Thymus (tissue), 11 donors: Measurements from ENCODE around the gene AAGAB. TPM values are rescaled to one million over a fixed set of nuclear protein-coding genes. Genes with fewer than 3 reads are reported as not detected.

Source experiments
- DNase-seq, 9 donors: peaks; one replicate each; pipeline ENCODE4 v3.0.0-alpha.2; 2013; ENCODE audit warnings: low spot score in 9 of 9, low read depth in 6 of 9, missing footprints in 1 of 9
- H3K27ac ChIP-seq, 2 donors: one replicate each; pipeline ENCODE4 v1.5.1; 2013; ENCODE audit warnings: control low read depth in 1 of 2, low read depth in 1 of 2, low read length in 1 of 2, mild to moderate bottlenecking in 1 of 2, moderate library complexity in 1 of 2
- H3K27me3 ChIP-seq, 2 donors: one replicate each; pipeline ENCODE4 v1.5.1; 2013; ENCODE audit warnings: low read length in 1 of 2; ENCODE audit not compliant: control insufficient read depth in 2 of 2, insufficient read depth in 1 of 2
- H3K36me3 ChIP-seq, 2 donors: one replicate each; pipeline ENCODE4 v1.5.1; 2013; ENCODE audit warnings: low read length in 1 of 2, mild to moderate bottlenecking in 1 of 2, moderate library complexity in 1 of 2; ENCODE audit not compliant: control insufficient read depth in 2 of 2, insufficient read depth in 2 of 2
- H3K4me1 ChIP-seq, 2 donors: one replicate each; pipeline ENCODE4 v1.5.1; 2013; ENCODE audit warnings: low read length in 2 of 2; ENCODE audit not compliant: control insufficient read depth in 2 of 2, insufficient read depth in 2 of 2
- H3K4me3 ChIP-seq, 2 donors: one replicate each; pipeline ENCODE4 v1.5.1; 2013; ENCODE audit warnings: low read length in 2 of 2, control low read depth in 1 of 2, mild to moderate bottlenecking in 1 of 2
- H3K9me3 ChIP-seq, 2 donors: one replicate each; pipeline ENCODE4 v1.5.1; 2013; ENCODE audit warnings: low read length in 1 of 2, mild to moderate bottlenecking in 1 of 2; ENCODE audit not compliant: control insufficient read depth in 2 of 2, insufficient read depth in 1 of 2
- WGBS: extraction: QIAGEN DNeasy Blood & Tissue Kit; methylation state at CpG from one replicate; pipeline ENCODE4 v1.1.7; 2013; 5-methylcytosine and 5-hydroxymethylcytosine counted together
- polyA plus RNA-seq: library from polyadenylated mRNA; stranded (reverse); fragments of 200-250 nt; gene quantifications from one replicate; pipeline ENCODE4 v1.2.3, GENCODE V29; 2013
- total RNA-seq: library from RNA; stranded (reverse); fragments of 120-200 nt; gene quantifications from one replicate; pipeline ENCODE4 v1.2.4, GENCODE V29; 2013
- donor health status: healthy.

AAGAB gene
- total and polyA plus RNA-seq, 2 donors: 23.2 to 45.7 TPM

DNA sequence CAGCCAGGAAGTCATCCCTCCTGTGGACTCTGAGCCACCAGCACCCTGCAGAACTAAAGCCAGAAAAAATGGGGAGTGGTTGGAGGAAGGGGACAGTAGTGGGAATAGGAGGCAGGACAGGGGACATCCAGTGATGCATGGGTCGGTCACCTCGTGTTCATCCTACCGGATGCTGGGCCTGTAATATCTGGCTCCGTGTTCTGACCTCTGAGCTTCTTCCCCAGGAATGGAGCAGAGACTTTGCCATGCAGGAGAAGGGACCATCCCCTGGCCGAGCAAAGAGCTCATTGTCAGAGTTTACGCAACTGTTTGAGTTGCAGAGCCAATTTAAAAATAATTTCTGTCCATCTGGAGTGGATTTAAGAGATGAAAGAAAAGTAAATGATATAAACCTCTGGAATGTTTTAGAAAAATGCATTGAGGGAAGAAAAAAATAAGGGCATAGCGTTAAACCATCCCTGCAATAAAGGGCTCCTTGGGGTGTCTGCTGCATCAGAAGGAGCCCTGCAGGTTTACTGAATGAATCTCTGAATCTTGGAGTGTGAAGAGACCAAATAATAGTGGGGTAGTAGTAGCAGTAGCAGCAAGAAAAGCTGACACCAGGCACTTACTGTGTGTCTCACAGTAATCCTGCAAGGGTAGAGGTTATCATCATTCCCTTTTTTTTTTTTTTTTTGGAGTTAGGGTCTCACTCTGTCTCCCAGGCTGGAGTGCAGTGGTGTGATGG lies 70.9 kb downstream of the AAGAB start:
- DNase-seq: no peak
- peaks cover 0 to 22% of the 10 kb centered on the region in 2 donors for H3K4me1 ChIP-seq
- H3K4me3 ChIP-seq: no peak overlapping the region
- H3K27ac ChIP-seq: no peak overlapping the region
- no peaks in the 10 kb centered on the region for H3K27me3 ChIP-seq
- peaks cover 19 to 35% of the 10 kb centered on the region in 2 donors for H3K36me3 ChIP-seq
- no peaks in the 10 kb centered on the region for H3K9me3 ChIP-seq
- WGBS: 100% methylated on average over 7 of the region's 7 CpGs

DNA sequence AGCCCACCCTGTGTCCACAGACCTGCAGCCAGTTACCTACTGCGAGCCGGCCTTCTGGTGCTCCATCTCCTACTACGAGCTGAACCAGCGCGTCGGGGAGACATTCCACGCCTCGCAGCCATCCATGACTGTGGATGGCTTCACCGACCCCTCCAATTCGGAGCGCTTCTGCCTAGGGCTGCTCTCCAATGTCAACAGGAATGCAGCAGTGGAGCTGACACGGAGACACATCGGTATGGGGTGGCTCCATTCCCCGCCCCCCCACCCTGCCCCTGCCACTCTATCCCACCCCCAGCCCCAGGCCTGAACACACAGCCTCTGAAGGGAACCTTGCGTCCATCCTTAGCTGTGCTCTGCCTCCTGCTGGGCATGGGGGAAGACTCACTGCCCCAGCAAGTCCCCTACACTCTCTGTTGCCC lies 73.2 kb downstream of the AAGAB start:
- H3K9me3 ChIP-seq: no peaks in the 10 kb centered on the region
- no peak for DNase-seq
- no peak overlapping the region for H3K4me3 ChIP-seq
- H3K27me3 ChIP-seq: no peaks in the 10 kb centered on the region
- peak overlapping the region in 1 of 2 donors; percentile 42 for H3K27ac ChIP-seq
- peaks cover 0 to 23% of the 10 kb centered on the region in 2 donors for H3K4me1 ChIP-seq
- peaks cover 10 to 22% of the 10 kb centered on the region in 2 donors for H3K36me3 ChIP-seq
- 94% methylated on average over 15 of the region's 15 CpGs for WGBS

- 99% methylated on average over 10 of the region's 10 CpGs for WGBS
- no peak overlapping the region for H3K4me3 ChIP-seq
- H3K27me3 ChIP-seq: no peaks in the 10 kb centered on the region
- DNase-seq: no peak
- H3K36me3 ChIP-seq: peaks cover 8 to 22% of the 10 kb centered on the region in 2 donors
- no peaks in the 10 kb centered on the region for H3K9me3 ChIP-seq
- no peak overlapping the region for H3K27ac ChIP-seq
- H3K4me1 ChIP-seq: peaks cover 0 to 24% of the 10 kb centered on the region in 2 donors
Observed at GRCh38 chr15:67180514-67181191, 73.8 kb downstream of the AAGAB start.

- Histone ChIP-seq H3K9me3 (no peaks in the 10 kb centered on the region), H3K36me3 (peaks cover 4 to 20% of the 10 kb centered on the region in 2 donors), H3K27me3 (no peaks in the 10 kb centered on the region), H3K27ac (no peak overlapping the region), H3K4me1 (peaks cover 0 to 23% of the 10 kb centered on the region in 2 donors), H3K4me3 (no peak overlapping the region)
- DNase-seq: no peak
- 98% methylated on average over 11 of the region's 11 CpGs for WGBS
Observed at GRCh38 chr15:67180035-67180434, 74.4 kb downstream of the AAGAB start.

DNA sequence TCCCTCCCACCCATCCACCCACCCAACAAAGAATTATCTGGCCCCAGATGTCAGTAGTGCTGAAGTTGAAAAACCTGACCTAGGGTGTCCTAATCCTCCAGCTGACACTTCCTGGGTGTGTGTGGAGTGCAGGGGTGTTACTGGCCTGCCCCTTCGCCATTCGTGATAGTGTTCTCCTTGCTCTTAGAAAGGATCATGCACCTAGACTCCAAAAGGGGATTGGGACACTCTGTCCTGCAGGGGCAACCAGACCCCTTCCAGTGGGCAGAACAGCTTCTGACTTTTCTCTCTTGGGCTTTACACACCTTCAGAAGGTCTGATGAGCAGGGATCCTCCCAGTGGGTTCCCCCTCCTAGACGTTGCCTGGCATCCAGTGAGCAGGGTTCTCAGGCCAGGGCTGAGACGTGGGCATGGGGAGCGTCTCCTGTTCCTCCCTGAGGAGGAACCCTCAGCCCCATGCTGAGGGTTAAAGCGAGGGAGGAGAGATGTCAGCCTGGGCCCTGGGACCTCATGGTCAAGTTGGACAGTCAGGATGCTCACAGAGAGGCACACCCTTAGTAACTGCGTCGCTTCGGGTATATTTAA lies 75.0 kb downstream of the AAGAB start:
- WGBS: 98% methylated on average over 9 of the region's 9 CpGs
- DNase-seq: no peak
- no peaks in the 10 kb centered on the region for H3K27me3 ChIP-seq
- H3K4me1 ChIP-seq: peaks cover 0 to 22% of the 10 kb centered on the region in 2 donors
- peaks cover under 1 to 16% of the 10 kb centered on the region in 2 donors for H3K36me3 ChIP-seq
- no peaks in the 10 kb centered on the region for H3K9me3 ChIP-seq
- H3K4me3 ChIP-seq: no peak overlapping the region
- no peak overlapping the region for H3K27ac ChIP-seq

DNA sequence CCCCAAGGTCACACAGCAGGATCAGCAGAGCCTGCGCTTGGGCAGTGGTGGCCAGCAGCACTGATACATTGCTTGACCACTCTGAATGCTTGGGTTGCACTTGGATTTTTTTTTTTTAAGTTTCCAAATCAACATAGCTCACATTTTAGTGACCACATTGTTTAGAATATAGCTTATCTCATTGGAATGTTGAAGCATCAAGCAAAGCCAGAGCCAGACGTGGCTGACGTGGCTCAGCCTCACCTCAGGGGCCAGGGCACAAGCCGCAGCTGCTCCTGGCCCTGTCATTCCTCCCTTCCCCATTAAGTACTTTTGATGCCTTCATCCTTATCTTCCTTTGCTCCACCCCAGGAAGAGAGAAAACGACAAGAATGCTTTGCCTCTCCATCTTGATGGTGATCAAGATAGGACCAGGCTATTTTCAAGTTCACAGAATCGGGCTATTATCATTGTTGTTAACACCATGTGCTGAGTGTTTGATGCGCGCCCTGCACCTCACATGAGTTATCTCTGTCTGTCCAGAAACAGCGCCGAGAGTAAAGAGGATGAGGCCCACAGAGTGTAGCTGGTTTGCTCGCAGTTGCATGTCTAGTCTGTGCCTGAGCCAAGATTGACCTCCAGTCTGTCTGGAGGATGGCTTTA lies 75.8 kb downstream of the AAGAB start:
- peak overlapping the region in 1 of 2 donors; percentile 9 for H3K27ac ChIP-seq
- no peaks in the 10 kb centered on the region for H3K27me3 ChIP-seq
- no peaks in the 10 kb centered on the region for H3K9me3 ChIP-seq
- no peak for DNase-seq
- H3K36me3 ChIP-seq: peaks cover 0 to 13% of the 10 kb centered on the region in 2 donors
- H3K4me1 ChIP-seq: peaks cover 0 to 22% of the 10 kb centered on the region in 2 donors
- WGBS: 96% methylated on average over 11 of the region's 11 CpGs
- H3K4me3 ChIP-seq: no peak overlapping the region

DNA sequence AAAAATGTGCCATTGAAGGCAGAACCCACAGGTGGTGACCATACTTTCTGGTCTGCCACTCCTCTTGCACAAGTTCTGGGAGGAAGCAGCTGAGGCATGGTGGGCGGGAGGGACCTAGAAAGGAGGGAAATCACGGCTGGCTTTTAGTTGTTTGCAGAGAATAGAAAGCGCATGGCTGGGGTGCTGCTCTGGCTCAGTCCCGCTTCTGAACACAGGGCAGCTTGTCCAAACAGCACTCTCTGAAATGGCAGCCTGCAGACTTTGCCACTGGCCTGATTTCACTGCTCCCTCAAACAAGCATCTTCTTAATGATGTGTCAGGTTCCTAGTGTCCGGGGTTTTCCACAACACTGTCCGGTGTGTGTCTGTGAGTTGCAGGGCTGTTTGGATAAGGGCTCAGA lies 76.7 kb downstream of the AAGAB start:
- H3K27ac ChIP-seq: peak overlapping the region in 1 of 2 donors; percentile 20
- no peaks in the 10 kb centered on the region for H3K27me3 ChIP-seq
- H3K4me3 ChIP-seq: no peak overlapping the region
- WGBS: 74% methylated on average over 6 of the region's 6 CpGs
- peaks cover 0 to 22% of the 10 kb centered on the region in 2 donors for H3K4me1 ChIP-seq
- peaks cover 4 to 13% of the 10 kb centered on the region in 2 donors for H3K36me3 ChIP-seq
- no peak for DNase-seq
- no peaks in the 10 kb centered on the region for H3K9me3 ChIP-seq

DNA sequence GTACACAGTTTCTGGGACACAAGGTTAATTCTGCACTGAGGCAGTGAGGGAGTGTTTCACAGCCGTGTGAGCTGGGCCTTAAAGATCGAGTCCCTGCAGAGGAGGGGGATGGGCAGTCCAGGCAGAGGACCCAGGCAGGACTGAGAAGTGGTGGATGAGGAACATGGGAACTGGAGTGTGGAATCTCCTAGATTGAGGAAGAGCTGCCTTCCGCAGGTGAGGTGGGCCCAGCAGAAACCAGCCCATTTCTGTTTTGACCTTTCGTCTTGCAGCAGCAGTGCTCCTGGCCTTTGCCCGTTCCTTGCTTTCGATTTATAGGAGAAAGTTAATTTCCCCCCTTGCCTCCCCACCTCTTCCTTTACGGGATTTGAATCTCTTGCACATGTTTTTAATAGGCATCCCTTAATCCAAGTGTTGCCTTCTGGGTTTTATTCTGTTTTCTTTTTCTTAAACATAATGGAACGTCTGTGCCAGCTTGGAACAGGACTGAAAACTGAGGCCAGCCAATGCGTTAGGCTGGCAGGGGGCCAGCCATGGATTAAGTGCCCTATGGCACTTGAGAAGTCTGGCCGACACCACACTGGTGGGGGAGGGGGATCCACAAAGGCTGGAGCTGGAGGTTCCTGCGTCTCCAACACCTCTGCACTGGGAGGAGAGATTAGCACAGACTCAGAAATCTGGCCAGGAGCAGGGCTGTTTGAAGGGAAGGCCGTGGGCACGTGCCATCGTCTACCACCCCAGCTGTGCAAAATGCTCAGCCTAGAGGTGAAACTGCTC lies 78.1 kb downstream of the AAGAB start:
- Histone ChIP-seq H3K4me1 (peaks cover 0 to 22% of the 10 kb centered on the region in 2 donors), H3K36me3 (peaks cover 4 to 11% of the 10 kb centered on the region in 2 donors), H3K27ac (peak overlapping the region in 1 of 2 donors; percentile 50), H3K27me3 (no peaks in the 10 kb centered on the region), H3K4me3 (no peak overlapping the region), H3K9me3 (no peaks in the 10 kb centered on the region)
- DNase-seq: no peak
- 97% methylated on average over 14 of the region's 14 CpGs for WGBS
